Right cardiac atrium (tissue), 5 donors: ENCODE results near the gene MEX3A. TPM values are rescaled to one million over a fixed set of nuclear protein-coding genes. Genes with fewer than 3 reads are reported as not detected.
A peak's percentile ranks its signal among the peaks of the same experiment; 100 is the strongest.

Source experiments
- ATAC-seq, 2 donors: fragments of 200-7000 bp; cut with Tn5 transposase; one replicate each; pipeline versions ENCODE4 v1.8.0 to v1.9.1; 2020; ENCODE audit warnings: moderate library complexity in 2 of 2, mild to moderate bottlenecking in 1 of 2
- DNase-seq, 3 donors: peaks; one replicate each; pipeline ENCODE4 v3.0.0-alpha.2; 2020
- H3K27ac ChIP-seq: one replicate; pipeline ENCODE4 v1.5.1; 2013; ENCODE audit warnings: mild to moderate bottlenecking, low read length, control low read depth, moderate library complexity
- H3K27me3 ChIP-seq: one replicate; pipeline ENCODE4 v1.6.1; 2013; ENCODE audit not compliant: control insufficient read depth, insufficient read depth
- H3K4me1 ChIP-seq: one replicate; pipeline ENCODE4 v1.6.1; 2013; ENCODE audit warnings: low read length; ENCODE audit not compliant: control insufficient read depth, insufficient read depth
- H3K4me3 ChIP-seq: one replicate; pipeline ENCODE4 v1.5.1; 2013; ENCODE audit warnings: low read length, control low read depth
- H3K9me3 ChIP-seq: one replicate; pipeline ENCODE4 v1.6.1; 2013; ENCODE audit warnings: low read length; ENCODE audit not compliant: control insufficient read depth
- WGBS: extraction: QIAGEN DNeasy Blood & Tissue Kit; methylation state at CpG from one replicate; pipeline ENCODE4 v1.1.7; 2013; 5-methylcytosine and 5-hydroxymethylcytosine counted together
- intact Hi-C, 4 donors: fragments of 100-400 bp; cut with DNase I; formaldehyde crosslinking; loops; one replicate each; pipeline versions ENCODE4 v1.11.0 to v1.14.0; 2022 to 2023
- polyA plus RNA-seq: library from polyadenylated mRNA; stranded (reverse); fragments of 200-250 nt; gene quantifications from one replicate; pipeline ENCODE4 v1.2.3, GENCODE V29; 2013
- total RNA-seq, 4 donors: library from RNA; stranded (reverse); fragmentation: NEBNext Ultra II Directional; extraction: Animal tissue kit (Norgen Biotek cat#: 25700); gene quantifications; one replicate each; pipeline ENCODE4 v1.2.1, GENCODE V29; 2021
- donor health status: healthy with polysubstance abuse.
- donor health status: DM: no; HTN: yes; CAD: no.
- donor health status: DM: no; HTN: no; CAD: no.
- donor health status: DM: no; HTN: yes; CAD: no; lungs with severe emphysema.
- donor health status: DM: yes; HTN: yes; CAD: no.

The MEX3A gene
- total and polyA plus RNA-seq, 5 donors = 0.17 to 0.33 (median 0.20) TPM

GRCh38 chr1:156083800-156084790 is 1.8 kb upstream of the MEX3A start:
- Histone ChIP-seq H3K27me3 (no peaks in the 10 kb centered on the region), H3K4me3 (no peak overlapping the region), H3K27ac (no peak overlapping the region), H3K4me1 (no peaks in the 10 kb centered on the region), H3K9me3 (no peaks in the 10 kb centered on the region)
- WGBS = 52% methylated on average over 7 of the region's 7 CpGs
- ATAC-seq (no peak), DNase-seq (peak in 2 of 3 donors; percentile 3 to 17)
- intact Hi-C loops = loop anchor here in 1 of 4 donors (10.0 kb wide), 1 partner anchor 231 kb away; no protein-coding TSS in a partner anchor

GRCh38 chr1:156081917-156082308 is 352 bp downstream of the MEX3A start:
- intact Hi-C loops = loop anchor here in 1 of 4 donors (10.0 kb wide), 1 partner anchor 233 kb away; no protein-coding TSS in a partner anchor
- no peak for ATAC-seq

GRCh38 chr1:156081180-156081916 is 917 bp downstream of the MEX3A start:
- H3K4me3 ChIP-seq = peak overlapping the region; percentile 91
- ATAC-seq (no peak), DNase-seq (peak in 2 of 3 donors; percentile 58 to 63)
- H3K27me3 ChIP-seq = no peaks in the 10 kb centered on the region
- intact Hi-C loops = loop anchor here in 1 of 4 donors (10.0 kb wide), 1 partner anchor 233 kb away; no protein-coding TSS in a partner anchor
- H3K4me1 ChIP-seq = no peaks in the 10 kb centered on the region
- no peak overlapping the region for H3K27ac ChIP-seq
- no peaks in the 10 kb centered on the region for H3K9me3 ChIP-seq
- 3% methylated on average over 61 of the region's 61 CpGs for WGBS

More at GRCh38 chr1:156081917-156082308, 352 bp downstream of the MEX3A start:
- 0% methylated on average over 10 of the region's 10 CpGs for WGBS
- H3K27me3 ChIP-seq = no peaks in the 10 kb centered on the region
- no peaks in the 10 kb centered on the region for H3K9me3 ChIP-seq
- H3K27ac ChIP-seq = no peak overlapping the region
- peak overlapping the region; percentile 91 for H3K4me3 ChIP-seq
- H3K4me1 ChIP-seq = no peaks in the 10 kb centered on the region
- DNase-seq = no peak

- intact Hi-C loops = loop anchor here in 1 of 4 donors (10.0 kb wide), 1 partner anchor 234 kb away; no protein-coding TSS in a partner anchor
- no peak for ATAC-seq
- Histone ChIP-seq H3K27me3 (no peaks in the 10 kb centered on the region), H3K4me1 (no peaks in the 10 kb centered on the region), H3K4me3 (no peak overlapping the region), H3K9me3 (no peaks in the 10 kb centered on the region), H3K27ac (no peak overlapping the region)
- 42% methylated on average over 4 of the region's 4 CpGs for WGBS
- peak in 1 of 3 donors; percentile 34 for DNase-seq
These were observed 1.4 kb downstream of the MEX3A start for GRCh38 chr1:156080863-156081179.

- intact Hi-C loops = loop anchor here in 1 of 4 donors (10.0 kb wide), 1 partner anchor 234 kb away; no protein-coding TSS in a partner anchor
- no peaks in the 10 kb centered on the region for H3K9me3 ChIP-seq
- no peaks in the 10 kb centered on the region for H3K4me1 ChIP-seq
- no peaks in the 10 kb centered on the region for H3K27me3 ChIP-seq
- peak in 2 of 3 donors; percentile 34 to 48 for DNase-seq
- no peak for ATAC-seq
- 48% methylated on average over 8 of the region's 8 CpGs for WGBS
- H3K4me3 ChIP-seq = no peak overlapping the region
- no peak overlapping the region for H3K27ac ChIP-seq
These were observed 1.9 kb downstream of the MEX3A start for GRCh38 chr1:156080241-156080862.

GRCh38 chr1:156079762-156080161 is 2.5 kb downstream of the MEX3A start:
- Histone ChIP-seq H3K27ac (no peak overlapping the region), H3K27me3 (no peaks in the 10 kb centered on the region), H3K9me3 (no peaks in the 10 kb centered on the region), H3K4me3 (no peak overlapping the region), H3K4me1 (no peaks in the 10 kb centered on the region)
- intact Hi-C loops = loop anchor here in 1 of 4 donors (10.0 kb wide), 1 partner anchor 235 kb away; no protein-coding TSS in a partner anchor
- peak in 1 of 3 donors; percentile 3 for DNase-seq
- 74% methylated on average over 5 of the region's 5 CpGs for WGBS
- ATAC-seq = no peak

- ATAC-seq = no peak
- H3K27ac ChIP-seq = no peak overlapping the region
- no peaks in the 10 kb centered on the region for H3K27me3 ChIP-seq
- 90% methylated on average over 5 of the region's 5 CpGs for WGBS
- H3K9me3 ChIP-seq = no peaks in the 10 kb centered on the region
- no peaks in the 10 kb centered on the region for H3K4me1 ChIP-seq
- DNase-seq = no peak
- intact Hi-C loops = no loop called here
- H3K4me3 ChIP-seq = no peak overlapping the region
These were observed 3.5 kb downstream of the MEX3A start for GRCh38 chr1:156078728-156079127.

GRCh38 chr1:156077430-156077760 is 4.9 kb downstream of the MEX3A start:
- no peaks in the 10 kb centered on the region for H3K4me1 ChIP-seq
- H3K27ac ChIP-seq = no peak overlapping the region
- 92% methylated on average over 19 of the region's 19 CpGs for WGBS

GRCh38 chr1:156076609-156077429 is 5.4 kb downstream of the MEX3A start:
- no peaks in the 10 kb centered on the region for H3K9me3 ChIP-seq
- 34% methylated on average over 73 of the region's 73 CpGs for WGBS
- no peak overlapping the region for H3K27ac ChIP-seq
- peak overlapping the region; percentile 42 for H3K4me3 ChIP-seq
- intact Hi-C loops = no loop called here
- H3K27me3 ChIP-seq = no peaks in the 10 kb centered on the region
- DNase-seq = peak; percentile 75 to 90 (median 90)
- H3K4me1 ChIP-seq = no peaks in the 10 kb centered on the region
- peak; percentile 89 for ATAC-seq

More at GRCh38 chr1:156077430-156077760, 4.9 kb downstream of the MEX3A start:
- DNase-seq (peak in 1 of 3 donors; percentile 61), ATAC-seq (no peak)
- intact Hi-C loops = no loop called here
- no peaks in the 10 kb centered on the region for H3K27me3 ChIP-seq
- no peaks in the 10 kb centered on the region for H3K9me3 ChIP-seq
- H3K4me3 ChIP-seq = no peak overlapping the region

- DNase-seq (peak in 1 of 3 donors; percentile 6), ATAC-seq (peak in 1 of 2 donors; percentile 6)
- no peaks in the 10 kb centered on the region for H3K9me3 ChIP-seq
- intact Hi-C loops = no loop called here
- H3K27ac ChIP-seq = no peak overlapping the region
- no peaks in the 10 kb centered on the region for H3K4me1 ChIP-seq
- 47% methylated on average over 4 of the region's 4 CpGs for WGBS
- H3K27me3 ChIP-seq = no peaks in the 10 kb centered on the region
- no peak overlapping the region for H3K4me3 ChIP-seq
These were observed 6.5 kb downstream of the MEX3A start for GRCh38 chr1:156075775-156076204.
